Stimulated activated CD8-positive, alpha-beta memory T cell treated with anti-CD3 and anti-CD28 coated beads, Interleukin-7, amount 100 ng/mL, for 48 hours (primary cell): ENCODE results near the gene SULT1C3.
"Not testable (repeated sequence)": the region's sequence is repeated elsewhere in the genome, so short reads cannot be mapped to it uniquely, and the experiment has no call there.

Experiments
- DNase-seq, 2 donors: peaks; one replicate each; pipeline ENCODE4 v3.0.0-alpha.2; 2020; ENCODE audit warnings: low read depth in 1 of 2; ENCODE audit errors: extremely low read depth in 1 of 2

The SULT1C3 gene

GRCh38 chr2:108243566-108243965 lies 3.8 kb downstream of the SULT1C3 start:
- DNase-seq = no peak

- DNase-seq = no peak
Observed at GRCh38 chr2:108244667-108245414, 5.1 kb downstream of the SULT1C3 start.

- DNase-seq = no peak
Observed at GRCh38 chr2:108253106-108253505, 13.3 kb downstream of the SULT1C3 start.

GRCh38 chr2:108257757-108258331 lies 18.1 kb downstream of the SULT1C3 start:
- no peak for DNase-seq

GRCh38 chr2:108260773-108261172 lies 21.0 kb downstream of the SULT1C3 start:
- no peak for DNase-seq

- DNase-seq = no peak
Observed at GRCh38 chr2:108262036-108262435, 22.3 kb downstream of the SULT1C3 start.

GRCh38 chr2:108263401-108263800 lies 23.6 kb downstream of the SULT1C3 start:
- DNase-seq = no peak

GRCh38 chr2:108266218-108266617 lies 26.4 kb downstream of the SULT1C3 start:
- no peak for DNase-seq

GRCh38 chr2:108267101-108267500 lies 27.3 kb downstream of the SULT1C3 start:
- no peak for DNase-seq

- DNase-seq = no peak
Observed at GRCh38 chr2:108268001-108268400, 28.2 kb downstream of the SULT1C3 start.

GRCh38 chr2:108270346-108270745 lies 30.6 kb downstream of the SULT1C3 start:
- DNase-seq = no peak

GRCh38 chr2:108270768-108271506 lies 31.2 kb downstream of the SULT1C3 start:
- no peak for DNase-seq

GRCh38 chr2:108271691-108272253 lies 32.0 kb downstream of the SULT1C3 start:
- no peak for DNase-seq

GRCh38 chr2:108278631-108279030 lies 38.9 kb downstream of the SULT1C3 start:
- no peak for DNase-seq

- DNase-seq = no peak
Observed at GRCh38 chr2:108279468-108279867, 39.7 kb downstream of the SULT1C3 start.

- no peak for DNase-seq
Observed at GRCh38 chr2:108280466-108280865, 40.7 kb downstream of the SULT1C3 start.

- not testable (repeated sequence) for DNase-seq
Observed at GRCh38 chr2:108284566-108284965, 44.8 kb downstream of the SULT1C3 start.

GRCh38 chr2:108285616-108286015 lies 45.8 kb downstream of the SULT1C3 start:
- no peak for DNase-seq

- no peak for DNase-seq
Observed at GRCh38 chr2:108287169-108287568, 47.4 kb downstream of the SULT1C3 start.

GRCh38 chr2:108288534-108289106 lies 48.9 kb downstream of the SULT1C3 start, which contains the start of gene SULT1C2:
TSS of gene SULT1C2 (plus strand) at chr2:108288895. CDS start at chr2:108293668, 4,773 bp downstream.
- DNase-seq = no peak

- no peak for DNase-seq
Observed at GRCh38 chr2:108293850-108294249, 54.1 kb downstream of the SULT1C3 start.
